ENCODE results near the gene MAD1L1.

Gene MAD1L1

GRCh38 chr7:1965579-1966294, 267.0 kb downstream of the MAD1L1 start:
- peaks cover 48% of the 10 kb centered on the region for H3K36me3 ChIP-seq (ENCODE audit: insufficient read depth, low read length)

GRCh38 chr7:1964913-1965578, 267.7 kb downstream of the MAD1L1 start:
- H3K27ac ChIP-seq (ENCODE audit: low read length), result no peak overlapping the region
- no peak overlapping the region for H2AFZ ChIP-seq (ENCODE audit: low read depth, low read length)
- ATAC-seq (ENCODE audit: insufficient read depth, low read depth) (no peak), DNase-seq (no peak)
- H3K4me3 ChIP-seq (ENCODE audit: low read depth in 1 of 2, low read length in 2 of 2), result no peak overlapping the region
- H3K9me3 ChIP-seq (ENCODE audit: insufficient read depth, low read length, severe bottlenecking), result peaks cover 19% of the 10 kb centered on the region
- H3K9ac ChIP-seq (ENCODE audit: low read depth, low read length), result no peak overlapping the region
- H3K4me2 ChIP-seq (ENCODE audit: insufficient read depth, low read length), result no peak overlapping the region
- no peaks in the 10 kb centered on the region for H3K4me1 ChIP-seq (ENCODE audit: insufficient read depth, low read length)
- TF ChIP-seq CTCF (IDR thresholded peaks at IDR 0.05; ENCODE audit: borderline replicate concordance, extremely low read depth, low read length, poor library complexity, severe bottlenecking) (no peak), EZH2 (IDR thresholded peaks at IDR 0.05; ENCODE audit: borderline replicate concordance, low read depth, low read length, severe bottlenecking) (no peak)
- H4K20me1 ChIP-seq (ENCODE audit: insufficient read depth, low read length), result peaks cover 14% of the 10 kb centered on the region
- no peaks in the 10 kb centered on the region for H3K79me2 ChIP-seq (ENCODE audit: insufficient read depth, low read length)
- peaks cover 48% of the 10 kb centered on the region for H3K36me3 ChIP-seq (ENCODE audit: insufficient read depth, low read length)
- no peaks in the 10 kb centered on the region for H3K27me3 ChIP-seq (ENCODE audit: insufficient read depth, low read length, poor library complexity)

More at GRCh38 chr7:1965579-1966294, 267.0 kb downstream of the MAD1L1 start:
- Histone ChIP-seq H3K4me1 (ENCODE audit: insufficient read depth, low read length) (no peaks in the 10 kb centered on the region), H3K9me3 (ENCODE audit: insufficient read depth, low read length, severe bottlenecking) (peaks cover 19% of the 10 kb centered on the region), H3K4me2 (ENCODE audit: insufficient read depth, low read length) (no peak overlapping the region), H2AFZ (ENCODE audit: low read depth, low read length) (no peak overlapping the region), H3K27ac (ENCODE audit: low read length) (no peak overlapping the region), H3K27me3 (ENCODE audit: insufficient read depth, low read length, poor library complexity) (no peaks in the 10 kb centered on the region), H3K79me2 (ENCODE audit: insufficient read depth, low read length) (no peaks in the 10 kb centered on the region), H3K4me3 (ENCODE audit: low read depth in 1 of 2, low read length in 2 of 2) (no peak overlapping the region), H3K9ac (ENCODE audit: low read depth, low read length) (no peak overlapping the region), H4K20me1 (ENCODE audit: insufficient read depth, low read length) (peaks cover 14% of the 10 kb centered on the region)
- DNase-seq (no peak), ATAC-seq (ENCODE audit: insufficient read depth, low read depth) (no peak)
- no peak for TF ChIP-seq EZH2 (IDR thresholded peaks at IDR 0.05; ENCODE audit: borderline replicate concordance, low read depth, low read length, severe bottlenecking)
- no peak for TF ChIP-seq CTCF (IDR thresholded peaks at IDR 0.05; ENCODE audit: borderline replicate concordance, extremely low read depth, low read length, poor library complexity, severe bottlenecking)

GRCh38 chr7:1964211-1964912, 268.4 kb downstream of the MAD1L1 start:
- no peak overlapping the region for H3K4me3 ChIP-seq (ENCODE audit: low read depth in 1 of 2, low read length in 2 of 2)

More at GRCh38 chr7:1964211-1964912, 268.4 kb downstream of the MAD1L1 start:
- Histone ChIP-seq H3K79me2 (ENCODE audit: insufficient read depth, low read length) (no peaks in the 10 kb centered on the region), H3K27ac (ENCODE audit: low read length) (no peak overlapping the region), H4K20me1 (ENCODE audit: insufficient read depth, low read length) (peaks cover 17% of the 10 kb centered on the region), H3K4me2 (ENCODE audit: insufficient read depth, low read length) (no peak overlapping the region), H3K36me3 (ENCODE audit: insufficient read depth, low read length) (peaks cover 48% of the 10 kb centered on the region), H3K4me1 (ENCODE audit: insufficient read depth, low read length) (no peaks in the 10 kb centered on the region), H2AFZ (ENCODE audit: low read depth, low read length) (no peak overlapping the region), H3K9ac (ENCODE audit: low read depth, low read length) (no peak overlapping the region), H3K27me3 (ENCODE audit: insufficient read depth, low read length, poor library complexity) (no peaks in the 10 kb centered on the region), H3K9me3 (ENCODE audit: insufficient read depth, low read length, severe bottlenecking) (peaks cover 19% of the 10 kb centered on the region)
- DNase-seq, result no peak
- no peak for TF ChIP-seq EZH2 (IDR thresholded peaks at IDR 0.05; ENCODE audit: borderline replicate concordance, low read depth, low read length, severe bottlenecking)
- TF ChIP-seq CTCF (IDR thresholded peaks at IDR 0.05; ENCODE audit: borderline replicate concordance, extremely low read depth, low read length, poor library complexity, severe bottlenecking), result no peak
- ATAC-seq (ENCODE audit: insufficient read depth, low read depth), result no peak

Data from DND-41 (cell line).